HG03432 (cell line): ENCODE data around the gene SDR42E1.
"Not testable (repeated sequence)": the region's sequence is repeated elsewhere in the genome, so short reads cannot be mapped to it uniquely, and the experiment has no call there.

ENCODE experiments used
- ATAC-seq: cut with Tn5 transposase; IDR thresholded peaks from one replicate; pipeline ENCODE4 v1.9.1; 2021; ENCODE audit warnings: mild to moderate bottlenecking, moderate library complexity; ENCODE audit not compliant: unreplicated experiment

The SDR42E1 gene

GRCh38 chr16:82006036-82006435, 5.2 kb downstream of the SDR42E1 start:
- ATAC-seq: no peak

- ATAC-seq: no peak
These were observed 6.0 kb downstream of the SDR42E1 start for GRCh38 chr16:82005027-82005830.

GRCh38 chr16:82004601-82005000, 6.7 kb downstream of the SDR42E1 start:
- ATAC-seq: no peak

DNA sequence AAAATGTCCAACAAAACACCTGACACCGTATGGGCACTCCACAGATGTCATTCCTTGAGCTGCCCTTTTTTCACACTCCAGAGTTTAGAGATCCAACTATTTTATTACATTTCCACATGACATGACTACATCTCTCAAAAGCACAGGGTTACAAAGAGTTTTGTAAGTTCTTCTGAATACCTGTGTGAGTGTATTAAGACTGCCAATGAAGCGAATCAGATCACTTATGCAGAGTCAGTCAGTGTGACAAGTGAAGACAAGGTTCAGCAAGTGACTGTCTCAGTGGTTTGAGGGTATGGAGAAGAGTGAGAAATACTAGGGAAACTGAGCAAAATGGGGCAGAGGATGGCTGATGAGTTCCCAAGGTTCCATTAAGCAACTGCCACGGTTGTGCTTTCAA, 8.4 kb downstream of the SDR42E1 start:
- no peak for ATAC-seq

DNA sequence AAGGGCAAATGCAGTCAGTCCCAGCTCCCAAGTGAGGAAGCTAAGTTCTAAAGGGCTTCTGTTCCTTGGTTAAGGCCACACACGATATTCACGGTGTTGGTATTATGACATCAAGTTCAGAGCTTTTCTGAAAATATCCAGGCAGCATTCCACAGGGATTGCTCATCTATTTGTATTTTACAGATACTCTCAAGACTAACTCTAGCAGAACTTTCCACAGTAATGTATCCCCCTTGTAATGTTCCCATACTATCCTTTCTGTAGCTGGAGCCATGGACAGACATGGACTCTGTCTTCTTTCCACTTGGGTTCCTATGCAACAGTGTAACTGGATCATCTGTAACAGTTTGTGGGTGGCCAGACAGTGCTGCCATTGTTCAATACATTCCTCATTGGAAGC, 13.5 kb downstream of the SDR42E1 start:
- ATAC-seq: no peak

GRCh38 chr16:81996664-81997509, 14.4 kb downstream of the SDR42E1 start:
- no peak for ATAC-seq

DNA sequence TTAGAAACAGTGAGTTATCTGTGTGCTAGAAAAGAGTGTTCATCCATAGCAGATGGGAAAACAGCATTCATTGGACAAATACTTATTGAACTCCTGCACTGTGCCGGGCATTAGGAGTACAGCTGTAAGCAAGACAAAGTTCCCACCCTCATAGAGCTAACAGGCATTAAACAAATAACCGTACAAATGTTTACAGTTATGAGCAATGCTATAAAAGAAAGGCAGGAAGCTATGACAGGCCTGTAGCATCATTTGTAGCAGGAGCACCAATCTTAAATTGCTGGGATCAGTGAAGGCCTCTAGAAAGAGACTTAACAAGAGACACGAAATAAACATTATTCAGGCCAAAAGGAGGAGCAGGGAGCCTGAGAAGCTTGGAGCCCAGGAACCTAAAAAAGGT, 15.6 kb downstream of the SDR42E1 start:
- ATAC-seq: no peak

GRCh38 chr16:81994485-81994884, 16.8 kb downstream of the SDR42E1 start:
- ATAC-seq: no peak

GRCh38 chr16:81992859-81993258, 18.4 kb downstream of the SDR42E1 start:
- ATAC-seq: no peak

DNA sequence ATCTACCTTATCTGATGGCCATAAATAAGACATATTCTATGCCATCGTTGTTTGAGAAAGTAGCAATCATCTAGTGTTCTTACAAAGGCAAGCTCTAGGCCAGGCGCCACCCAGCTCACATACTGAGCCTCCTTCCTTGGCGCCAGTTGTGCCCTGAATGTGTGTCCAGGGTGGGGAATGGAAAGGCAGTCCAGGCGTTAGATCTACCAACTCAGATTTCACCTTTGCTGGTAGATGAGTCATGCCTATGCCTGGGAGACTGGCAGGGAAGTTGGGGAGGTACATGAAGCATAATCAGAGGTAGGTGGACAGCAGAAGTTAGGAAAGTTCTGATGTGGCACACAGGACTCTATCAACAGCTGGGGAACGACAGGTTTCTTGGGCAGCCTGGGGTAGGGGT, 23.6 kb downstream of the SDR42E1 start:
- ATAC-seq: no peak

GRCh38 chr16:81987121-81987520, 24.1 kb downstream of the SDR42E1 start:
- no peak for ATAC-seq

DNA sequence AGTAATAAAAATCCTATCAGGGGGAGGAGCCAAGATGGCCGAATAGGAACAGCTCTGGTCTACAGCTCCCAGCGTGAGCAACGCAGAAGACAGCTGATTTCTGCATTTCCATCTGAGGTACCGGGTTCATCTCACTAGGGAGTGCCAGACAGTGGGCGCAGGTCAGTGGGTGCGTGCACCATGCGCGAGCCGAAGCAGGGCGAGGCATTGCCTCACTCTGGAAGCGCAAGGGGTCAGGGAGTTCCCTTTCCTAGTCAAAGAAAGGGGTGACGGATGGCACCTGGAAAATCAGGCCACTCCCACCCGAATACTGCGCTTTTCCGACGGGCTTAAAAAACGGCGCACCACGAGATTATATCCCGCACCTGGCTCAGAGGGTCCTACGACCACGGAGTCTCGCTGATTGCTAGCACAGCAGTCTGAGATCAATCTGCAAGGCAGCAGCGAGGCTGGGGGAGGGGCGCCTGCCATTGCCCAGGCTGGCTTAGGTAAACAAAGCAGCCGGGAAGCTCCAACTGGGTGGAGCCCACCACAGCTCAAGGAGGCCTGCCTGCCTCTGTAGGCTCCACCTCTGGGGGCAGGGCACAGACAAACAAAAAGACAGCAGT, 33.8 kb downstream of the SDR42E1 start:
- not testable (repeated sequence) for ATAC-seq

DNA sequence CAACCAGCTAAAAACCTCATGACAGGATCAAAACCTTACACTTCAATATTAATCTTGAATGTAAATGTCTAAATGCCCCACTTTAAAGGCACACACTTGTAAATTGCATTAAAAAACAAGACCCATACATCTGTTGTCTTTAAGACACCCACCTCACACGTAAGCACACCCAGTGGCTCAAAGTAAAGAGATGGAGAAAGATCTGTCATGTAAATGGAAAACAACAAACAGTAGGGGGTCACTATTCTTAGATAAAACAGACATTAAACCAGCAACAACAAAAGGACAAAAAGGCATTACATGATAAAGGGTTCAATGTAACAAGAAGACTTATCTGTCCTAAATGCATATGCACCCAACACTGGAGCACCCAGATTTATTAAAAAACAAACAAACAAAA, 35.6 kb downstream of the SDR42E1 start:
- ATAC-seq: no peak

GRCh38 chr16:81973737-81974136, 37.5 kb downstream of the SDR42E1 start:
- ATAC-seq: no peak

DNA sequence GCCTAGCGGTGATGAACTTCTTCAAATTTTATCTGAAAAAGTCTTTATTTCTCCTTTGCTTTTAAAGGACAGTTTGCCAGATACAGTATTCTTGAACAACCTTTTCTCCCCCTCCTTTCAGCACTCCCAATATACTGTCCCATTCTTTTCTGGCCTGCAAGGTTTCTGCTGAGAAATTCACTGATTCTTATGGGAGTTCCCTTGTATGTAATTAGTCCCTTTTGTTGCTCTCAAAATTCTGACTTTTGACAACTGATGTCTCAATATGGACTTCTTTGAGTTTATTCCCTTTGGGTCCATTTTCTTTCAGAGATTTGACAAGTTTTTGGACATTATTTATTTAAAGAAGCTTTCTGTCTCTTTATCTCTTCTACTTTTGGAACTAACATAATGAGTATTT, 39.4 kb downstream of the SDR42E1 start:
- no peak for ATAC-seq

- ATAC-seq: no peak
These were observed 43.9 kb downstream of the SDR42E1 start for GRCh38 chr16:81967358-81967757.

GRCh38 chr16:81964808-81965207, 46.5 kb downstream of the SDR42E1 start:
- no peak for ATAC-seq

DNA sequence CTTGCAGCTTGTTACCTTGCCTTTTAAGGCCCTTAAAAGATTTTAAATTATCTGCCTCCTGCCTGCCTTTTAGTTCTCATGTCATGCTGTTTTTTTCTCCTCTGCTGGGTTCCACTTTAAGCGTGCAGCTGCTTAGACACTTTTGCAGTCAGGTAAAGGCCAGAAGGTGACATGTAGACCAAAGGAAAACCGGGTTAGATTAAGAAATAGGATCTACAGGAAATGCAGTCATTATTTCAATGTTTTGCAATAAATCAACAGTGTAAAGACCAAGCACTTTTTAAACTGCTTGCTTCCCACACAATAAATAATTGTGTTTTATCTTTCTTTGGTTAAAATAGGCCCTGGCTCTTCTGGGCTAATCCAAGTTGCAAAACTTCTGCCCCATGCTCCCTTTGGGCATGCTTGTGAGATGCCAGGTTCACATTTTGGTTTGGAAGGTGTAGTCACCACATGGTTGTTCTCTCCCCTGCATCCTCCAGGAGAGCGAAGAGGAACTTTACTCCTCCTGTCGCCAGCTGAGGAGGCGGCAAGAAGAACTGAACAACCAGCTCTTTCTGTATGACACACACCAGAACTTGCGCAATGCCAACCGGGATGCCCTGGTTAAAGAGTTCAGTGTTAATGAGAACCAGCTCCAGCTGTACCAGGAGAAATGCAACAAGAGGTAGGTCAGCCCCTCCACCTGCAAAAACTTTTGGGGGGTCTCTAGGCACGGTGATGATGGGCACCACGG, 54.9 kb downstream of the SDR42E1 start:
- ATAC-seq: no peak

GRCh38 chr16:81951564-81951963, 59.7 kb downstream of the SDR42E1 start:
- ATAC-seq: no peak

- no peak for ATAC-seq
These were observed 65.1 kb downstream of the SDR42E1 start for GRCh38 chr16:81946206-81946605.

DNA sequence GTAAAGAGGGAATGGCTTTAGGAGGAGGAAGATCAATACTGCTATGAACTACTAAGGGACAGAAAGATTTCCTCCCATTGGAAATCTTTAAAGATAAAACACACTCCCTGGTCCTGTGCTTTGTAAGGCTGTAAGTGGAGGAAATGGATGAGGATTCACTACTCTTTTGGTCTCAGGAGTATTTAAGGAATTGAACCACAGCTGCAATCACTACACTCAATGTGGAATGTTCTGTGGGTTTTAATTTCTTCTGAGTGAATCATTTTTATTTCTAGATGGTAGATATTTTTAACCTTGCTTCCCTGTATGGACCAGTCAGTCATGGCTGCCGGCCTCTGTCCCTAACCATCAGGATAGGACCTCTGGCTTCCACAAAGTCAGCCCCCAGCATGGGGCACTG, 65.6 kb downstream of the SDR42E1 start:
- no peak for ATAC-seq
